NCI-H146 treated with DMSO at 0.1 percent for 48 hours (cell line): ENCODE results near the gene CACNA2D2.
A peak's percentile ranks its signal among the peaks of the same experiment; 100 is the strongest.

ENCODE experiments used
- DNase-seq: peaks from one replicate; lab custom pipeline; 2025; ENCODE audit not compliant: unreplicated experiment; lab: John Stamatoyannopoulos, UW

The CACNA2D2 gene

DNA sequence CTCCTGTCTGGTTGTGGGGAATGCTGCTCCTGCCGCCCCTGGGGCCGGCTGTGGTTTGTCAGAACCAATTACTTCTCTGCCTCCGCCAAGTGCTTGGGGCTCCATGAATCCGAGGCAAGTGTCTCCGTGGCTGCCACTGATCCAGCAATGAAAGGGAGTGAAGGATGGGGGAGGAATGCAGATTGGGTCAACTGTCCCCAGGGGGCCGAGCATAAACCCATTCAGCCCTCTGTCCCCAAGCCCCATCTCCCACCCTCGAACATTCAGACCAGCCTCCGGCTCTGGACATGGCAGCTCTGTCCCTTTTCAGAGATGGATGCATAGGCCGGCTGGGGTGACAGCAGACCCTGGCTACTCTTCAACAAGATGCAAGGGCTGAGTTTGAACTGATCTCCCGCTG, 35.5 kb downstream of the CACNA2D2 start:
- no peak for DNase-seq

DNA sequence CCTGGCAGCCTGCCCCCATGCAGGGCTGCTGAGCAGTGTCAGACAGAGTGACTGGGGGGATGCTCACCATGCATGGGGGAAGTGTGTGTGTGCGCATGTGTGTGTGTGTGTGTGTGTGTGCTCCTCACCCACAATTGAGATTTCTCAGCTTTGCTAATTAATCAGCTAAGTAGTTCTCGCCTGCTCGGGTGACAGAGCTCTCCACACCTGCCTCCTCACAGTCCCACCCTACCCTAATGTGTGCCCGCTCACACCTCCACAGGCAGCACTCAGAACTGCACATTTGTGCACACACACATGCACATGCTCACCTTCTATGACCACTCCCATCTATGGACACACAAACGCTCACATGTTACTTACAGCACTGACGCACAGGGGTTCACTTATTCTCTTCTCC, 37.3 kb downstream of the CACNA2D2 start:
- no peak for DNase-seq

DNA sequence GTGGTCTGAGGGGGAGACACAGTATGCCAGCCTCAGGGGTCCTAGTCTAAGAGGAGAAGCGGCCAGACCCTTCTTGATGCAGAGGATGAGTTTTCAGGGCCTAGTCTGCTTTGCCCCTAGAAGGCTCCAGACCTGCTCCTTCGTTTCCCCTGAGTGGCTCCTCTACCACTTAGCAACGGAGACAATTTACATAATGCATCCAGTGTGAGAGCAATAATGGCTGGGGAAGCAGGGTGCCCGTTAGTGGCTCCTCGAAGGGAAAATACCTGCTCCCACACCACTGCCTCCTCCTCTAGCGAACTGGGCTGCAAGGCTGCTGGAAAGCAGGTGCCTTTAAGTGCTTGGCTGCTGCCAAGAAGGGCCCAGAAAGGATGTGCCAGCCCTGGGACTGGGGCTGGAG, 38.9 kb downstream of the CACNA2D2 start:
- DNase-seq, result no peak

DNA sequence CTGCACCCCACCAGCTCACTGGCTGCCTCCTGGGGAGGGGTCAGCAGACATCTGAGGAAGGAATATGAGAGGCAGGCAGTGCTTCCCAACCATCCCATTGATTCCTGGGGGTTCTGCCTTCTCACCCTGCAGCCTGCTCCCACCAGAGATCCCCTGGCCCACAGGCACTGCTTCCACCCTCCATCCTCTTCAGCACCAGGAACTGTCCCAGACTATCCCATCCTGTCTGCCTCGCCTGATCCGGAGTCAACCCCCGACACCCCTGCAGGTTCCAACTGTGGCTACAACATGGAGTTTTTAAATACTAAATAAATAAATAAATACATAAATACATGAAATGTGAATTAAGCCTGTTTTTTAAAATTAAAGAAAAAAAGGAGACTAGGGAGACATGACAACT, 43.6 kb downstream of the CACNA2D2 start:
- no peak for DNase-seq

DNA sequence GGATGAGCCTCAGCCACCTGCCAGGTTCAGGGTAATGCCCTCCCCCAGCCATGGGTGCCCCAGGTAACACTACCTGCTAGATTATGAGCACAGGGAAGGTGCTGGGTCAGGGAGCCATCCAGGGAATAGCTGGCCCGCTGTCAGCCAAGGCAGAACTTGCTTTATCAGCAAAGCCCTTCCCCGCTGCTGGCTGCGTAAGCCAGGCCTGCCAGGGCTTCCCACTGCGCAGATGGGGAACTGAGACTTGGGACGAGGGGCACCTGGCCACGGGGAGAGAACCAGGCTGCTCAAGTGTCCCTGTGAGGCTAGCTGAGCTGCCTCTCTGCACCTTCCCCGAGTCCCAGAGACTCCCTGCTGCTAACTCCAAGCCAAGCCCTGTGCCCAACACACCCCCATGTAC, 45.4 kb downstream of the CACNA2D2 start:
- DNase-seq, result no peak

DNA sequence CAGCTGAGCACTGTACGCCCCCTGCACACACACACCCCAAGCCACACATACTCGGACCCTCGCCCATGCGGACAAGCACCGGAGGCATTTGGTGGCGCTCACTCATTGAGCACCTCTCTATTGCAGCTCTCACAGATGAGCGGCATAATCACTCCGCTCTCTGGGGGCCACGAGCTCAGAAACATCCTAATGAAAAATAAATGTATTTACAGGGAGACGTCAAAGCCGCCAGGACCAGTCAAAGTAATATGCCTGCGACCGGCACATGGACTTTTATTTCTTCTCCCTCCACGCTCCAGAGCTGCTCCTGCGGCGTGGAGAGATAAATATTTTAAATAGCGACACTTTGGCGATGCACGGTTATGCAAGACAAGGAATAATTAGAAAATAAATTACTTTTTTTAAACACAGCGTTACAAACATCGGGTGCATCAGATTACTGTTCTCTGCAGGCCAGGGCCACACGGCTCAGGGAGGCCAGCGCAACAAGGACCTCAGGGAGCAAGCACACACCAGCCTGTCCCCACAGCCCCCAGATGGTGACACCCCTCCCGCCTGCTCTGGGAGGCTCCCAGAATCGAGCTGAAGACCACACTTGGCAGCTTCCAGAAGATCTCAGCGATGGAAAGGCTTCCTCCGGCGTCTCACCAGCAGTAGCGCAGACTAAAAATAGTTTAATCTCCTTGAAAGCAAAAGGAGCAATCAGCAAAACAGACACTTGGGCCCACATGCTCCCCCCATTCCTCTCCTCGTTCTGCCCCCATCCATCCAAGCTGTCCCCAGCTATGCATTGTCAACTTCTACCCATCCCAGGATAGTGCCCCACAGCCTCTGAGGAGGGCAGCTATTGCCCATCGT, 48.0 kb downstream of the CACNA2D2 start:
- no peak for DNase-seq

DNA sequence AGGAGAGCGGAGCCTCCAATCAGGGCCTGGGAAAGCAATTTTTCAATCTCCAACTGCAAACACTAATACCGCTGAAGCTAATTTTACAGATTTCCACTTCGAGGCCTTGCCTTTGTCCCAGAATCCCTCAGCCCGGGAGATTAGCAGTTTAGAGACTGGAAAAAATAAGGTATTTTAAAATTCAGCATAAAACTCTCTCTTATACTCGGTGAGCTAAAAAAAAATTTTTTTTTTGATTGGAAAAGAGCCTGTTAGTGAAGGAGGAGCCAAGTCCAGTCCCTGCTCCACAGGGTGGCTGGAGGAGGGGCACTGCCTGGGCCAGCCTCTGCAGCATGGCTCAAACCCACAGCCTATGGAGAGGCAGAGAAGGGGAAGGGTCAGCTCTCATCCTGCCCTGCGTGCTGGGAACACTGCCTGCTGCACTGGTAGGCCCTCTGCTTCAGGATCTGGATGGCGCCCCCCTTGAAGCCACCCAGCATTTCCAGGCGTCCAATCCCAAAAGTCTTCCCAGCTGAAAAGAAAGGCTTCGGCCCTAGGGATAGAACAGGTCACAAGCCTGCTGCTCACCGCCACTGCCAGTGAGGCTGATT, 48.9 kb downstream of the CACNA2D2 start:
- no peak for DNase-seq

DNA sequence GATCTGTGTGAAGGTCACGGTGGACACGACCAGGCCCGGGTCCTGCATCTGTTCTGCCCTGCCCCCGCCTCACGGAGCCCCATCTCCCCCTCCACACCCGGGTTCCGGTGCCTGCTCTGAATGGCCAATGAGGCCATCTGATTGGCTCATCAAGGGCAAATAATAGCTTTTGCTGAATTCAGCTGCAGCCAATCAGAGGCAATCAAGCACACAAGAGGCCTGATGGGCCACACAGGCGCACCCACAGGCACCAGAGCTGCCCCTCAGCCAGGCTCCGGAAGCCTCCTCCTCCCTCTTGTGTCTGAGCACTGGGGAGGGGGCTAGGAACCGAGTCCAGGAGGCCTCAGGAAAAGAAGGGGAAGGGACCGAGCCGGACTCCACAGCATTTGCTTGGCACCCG, 49.5 kb downstream of the CACNA2D2 start:
- DNase-seq, result no peak

DNA sequence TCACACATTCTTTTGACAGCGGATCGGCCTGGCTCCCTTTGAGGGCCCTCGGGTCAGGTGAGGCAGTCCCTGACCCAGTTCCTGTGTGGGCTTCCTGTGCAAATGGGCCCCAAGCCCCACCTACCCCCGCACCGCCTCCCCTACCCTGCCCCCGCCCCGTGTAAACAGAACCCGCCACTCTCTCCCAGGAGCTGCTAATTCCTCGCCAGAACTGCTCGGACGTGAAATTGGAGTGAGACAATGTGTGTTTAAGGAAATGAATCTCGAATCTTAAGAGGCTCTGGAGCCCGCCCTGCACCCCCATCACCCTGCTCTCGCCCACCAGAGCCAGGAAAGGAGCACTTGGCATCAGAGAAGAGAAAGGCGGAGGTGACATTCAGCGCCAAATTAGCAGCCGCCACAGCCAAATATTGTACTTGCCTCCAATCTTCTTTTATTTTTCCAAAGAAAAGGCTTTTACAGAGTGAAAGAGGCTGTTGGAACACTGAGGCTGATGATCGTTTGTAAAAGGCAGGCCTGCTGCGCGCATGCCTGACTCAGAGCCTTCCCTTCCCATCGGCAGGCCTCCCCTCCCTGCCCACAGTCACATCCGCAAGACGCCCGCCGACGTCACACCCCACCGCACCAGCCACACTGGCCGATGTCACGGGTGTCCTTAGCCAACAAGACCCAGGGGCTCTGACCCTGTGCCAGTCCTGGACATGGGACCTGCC, 53.1 kb downstream of the CACNA2D2 start:
- DNase-seq, result no peak

DNA sequence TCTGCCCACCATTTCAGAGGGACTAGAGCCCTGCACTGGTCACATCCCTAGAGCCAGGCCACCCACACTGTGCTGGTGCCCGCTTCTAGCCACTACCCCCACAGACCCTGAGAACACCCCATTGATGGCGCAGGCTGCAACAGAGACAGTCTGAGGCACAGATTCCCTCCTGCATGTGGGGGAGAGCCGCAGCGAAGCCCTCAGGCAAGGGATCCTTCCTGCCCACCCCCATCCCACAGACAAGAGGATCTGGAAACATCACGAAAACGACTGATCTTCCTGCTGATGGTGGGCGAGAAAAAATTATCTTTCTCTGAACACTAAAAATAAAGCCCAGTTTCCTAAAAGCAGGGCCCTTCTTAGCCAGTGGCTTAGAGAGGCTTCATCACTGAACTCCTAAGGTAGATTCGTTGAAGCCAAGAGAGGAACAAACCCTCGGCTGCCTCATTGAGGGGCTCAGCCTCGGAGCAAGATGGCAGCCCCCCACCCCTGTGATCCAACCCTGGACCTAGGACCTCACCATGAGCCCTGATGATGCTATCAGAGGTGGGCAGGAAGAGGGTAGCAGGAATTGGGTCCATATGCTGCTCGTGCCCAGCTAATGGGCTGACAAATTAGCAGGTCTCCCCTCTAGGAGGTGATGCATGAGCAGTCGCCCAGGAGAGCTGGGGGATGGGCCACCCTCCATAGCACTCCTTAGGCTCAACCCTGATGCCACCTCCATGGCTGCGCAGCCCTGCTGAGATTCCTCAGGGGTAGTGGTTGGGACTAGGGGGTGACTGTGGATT, 54.5 kb downstream of the CACNA2D2 start:
- DNase-seq, result no peak

DNA sequence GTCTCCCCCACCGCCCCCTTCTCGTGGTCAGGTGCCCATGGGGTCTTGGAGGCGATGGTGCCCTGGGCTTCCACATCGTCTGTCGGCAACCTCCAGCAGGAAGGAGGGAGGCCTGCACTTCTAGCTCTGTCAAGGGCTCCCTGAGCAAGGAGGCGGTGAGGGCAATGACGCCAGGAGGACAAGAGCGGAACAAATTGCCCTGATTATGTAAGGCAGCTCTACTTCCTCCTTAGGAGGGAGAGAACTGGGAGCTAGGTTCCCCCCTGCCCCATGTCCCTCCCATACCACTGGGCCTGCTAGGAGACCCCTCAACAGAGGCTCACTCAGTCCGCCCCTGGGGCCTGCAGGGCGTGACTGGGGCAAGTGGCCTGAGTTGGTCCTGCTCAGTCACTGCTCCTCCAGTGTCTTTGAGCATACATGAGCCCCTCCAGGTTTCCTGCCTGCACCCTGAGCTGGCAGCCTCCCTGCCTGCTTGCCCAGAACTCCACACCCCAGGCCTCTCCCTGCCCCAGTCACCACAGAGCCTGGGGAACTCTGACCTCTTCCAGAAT, 56.1 kb downstream of the CACNA2D2 start:
- no peak for DNase-seq

DNA sequence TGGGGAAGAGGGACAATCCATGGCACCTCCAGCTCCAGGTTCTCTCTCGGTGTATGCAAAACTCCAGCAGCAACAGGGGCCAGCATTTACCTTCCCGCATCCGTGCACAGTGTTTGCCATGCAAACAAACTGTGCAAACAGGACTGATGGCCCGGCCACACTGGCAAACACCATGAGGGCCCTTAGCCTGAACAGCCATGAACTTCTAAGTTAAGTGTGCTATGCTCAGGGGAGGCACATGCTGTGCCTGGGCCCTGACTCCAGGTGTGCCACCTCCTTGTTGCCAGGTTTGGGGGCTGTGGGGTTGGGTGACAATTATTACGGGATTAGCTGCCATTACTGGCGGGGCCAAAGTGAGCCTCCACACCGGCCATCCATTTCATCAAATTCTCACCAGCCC, 57.5 kb downstream of the CACNA2D2 start:
- peak; percentile 64 for DNase-seq

DNA sequence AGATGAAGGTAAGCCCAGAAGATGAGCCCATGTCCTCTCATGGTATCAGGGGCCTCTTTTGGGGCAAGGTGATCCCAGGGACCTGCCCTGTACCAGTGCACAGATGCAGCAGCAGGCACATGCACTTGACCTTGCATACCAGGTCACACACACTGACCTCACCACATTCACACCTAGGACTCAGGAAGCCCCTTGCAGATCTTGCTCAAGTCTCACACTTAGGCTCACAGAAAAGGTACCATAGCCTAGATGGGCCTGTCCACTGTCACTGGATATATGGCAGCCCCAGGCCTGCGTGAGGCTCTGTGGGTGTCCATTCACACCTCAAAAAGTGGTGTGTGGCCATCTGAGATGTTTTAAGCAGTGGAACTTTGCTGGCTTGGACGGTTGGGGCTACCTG, 58.7 kb downstream of the CACNA2D2 start:
- DNase-seq, result no peak

DNA sequence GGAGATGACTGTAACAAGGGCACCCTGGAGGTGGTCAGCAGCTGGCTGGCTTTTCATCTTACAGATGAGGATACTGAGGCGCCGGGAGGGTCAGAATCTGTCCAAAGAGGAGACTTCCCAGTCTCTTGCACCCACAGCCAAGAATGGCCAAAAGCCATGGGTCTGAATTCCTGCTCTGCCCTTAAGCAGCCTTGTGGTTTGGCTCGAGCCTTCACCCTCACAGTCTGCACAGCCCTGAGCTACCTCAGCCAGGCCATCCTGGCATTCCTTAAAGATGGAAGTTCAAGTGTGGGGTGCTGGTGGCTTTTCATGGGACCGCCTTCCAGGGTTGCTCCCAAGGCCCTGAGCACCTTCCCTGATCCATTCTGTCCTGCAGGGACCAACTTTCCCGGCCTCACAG, 59.2 kb downstream of the CACNA2D2 start:
- DNase-seq, result no peak

DNA sequence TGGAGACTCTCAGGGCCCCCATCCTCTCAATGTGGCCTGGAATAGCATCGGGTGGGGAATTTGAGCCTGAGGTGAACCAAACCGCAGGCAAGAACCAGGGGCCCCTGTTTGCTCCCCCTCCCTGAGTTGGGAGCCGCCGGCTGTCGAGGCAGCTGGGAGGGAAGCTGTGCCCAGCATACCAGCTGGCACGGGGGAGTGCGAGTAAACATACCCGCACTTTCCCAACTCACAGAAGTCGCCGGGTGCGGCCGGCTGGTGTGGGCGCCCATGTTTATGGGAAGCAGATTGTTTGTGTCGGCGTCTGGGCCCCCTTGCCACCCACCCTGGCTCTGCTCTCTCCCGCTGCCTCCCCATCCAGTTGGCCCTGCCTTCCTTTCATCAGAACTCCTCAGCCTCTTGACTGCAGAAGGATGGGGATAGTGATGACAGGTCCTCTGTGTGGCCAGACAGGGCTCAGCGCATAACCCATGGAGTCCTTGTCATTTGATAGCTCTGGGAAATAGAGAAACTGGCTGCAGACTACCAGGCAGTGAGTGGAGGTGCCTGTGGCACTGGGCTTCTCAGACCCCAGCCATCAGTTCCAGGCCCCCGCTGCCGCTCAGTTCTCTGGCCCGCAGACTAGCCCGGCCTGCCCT, 60.4 kb downstream of the CACNA2D2 start:
- no peak for DNase-seq

DNA sequence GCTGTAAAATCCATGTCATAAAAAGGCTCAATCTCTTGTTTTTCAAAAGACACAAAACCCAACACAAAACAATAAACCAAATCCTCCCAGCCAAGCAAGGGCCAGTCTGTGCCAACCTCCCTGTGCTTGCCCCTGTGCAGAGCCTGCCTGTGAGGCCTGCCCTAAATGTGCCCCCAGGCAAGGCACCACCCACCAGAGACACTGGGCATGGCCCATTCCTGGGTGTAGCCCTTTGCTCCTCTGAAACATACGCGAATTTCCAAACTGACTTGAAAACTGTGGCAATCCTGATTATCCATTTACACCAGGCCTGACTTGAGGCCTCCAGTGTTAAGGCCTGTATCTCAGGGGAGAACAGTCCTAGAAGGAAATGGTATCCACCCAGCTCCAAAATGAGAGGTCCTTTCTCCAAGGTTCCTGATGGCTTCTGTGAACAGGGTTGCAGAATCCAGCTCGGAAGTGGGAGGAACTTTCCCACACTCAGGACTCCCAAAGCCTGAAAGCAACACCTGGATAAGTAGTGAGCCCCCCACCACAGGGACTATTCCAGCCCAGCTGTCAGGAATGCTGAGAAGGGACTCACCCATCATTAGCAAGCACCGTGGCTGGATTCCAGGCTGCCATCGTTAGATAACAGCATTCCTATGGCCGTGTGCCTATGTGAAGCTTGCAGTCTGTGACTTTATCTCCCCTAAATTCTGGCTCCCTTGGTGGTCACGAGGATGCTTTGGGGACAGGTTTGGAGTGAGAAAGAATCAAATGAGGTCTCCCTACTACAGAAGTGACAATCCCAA, 61.8 kb downstream of the CACNA2D2 start:
- DNase-seq, result no peak

DNA sequence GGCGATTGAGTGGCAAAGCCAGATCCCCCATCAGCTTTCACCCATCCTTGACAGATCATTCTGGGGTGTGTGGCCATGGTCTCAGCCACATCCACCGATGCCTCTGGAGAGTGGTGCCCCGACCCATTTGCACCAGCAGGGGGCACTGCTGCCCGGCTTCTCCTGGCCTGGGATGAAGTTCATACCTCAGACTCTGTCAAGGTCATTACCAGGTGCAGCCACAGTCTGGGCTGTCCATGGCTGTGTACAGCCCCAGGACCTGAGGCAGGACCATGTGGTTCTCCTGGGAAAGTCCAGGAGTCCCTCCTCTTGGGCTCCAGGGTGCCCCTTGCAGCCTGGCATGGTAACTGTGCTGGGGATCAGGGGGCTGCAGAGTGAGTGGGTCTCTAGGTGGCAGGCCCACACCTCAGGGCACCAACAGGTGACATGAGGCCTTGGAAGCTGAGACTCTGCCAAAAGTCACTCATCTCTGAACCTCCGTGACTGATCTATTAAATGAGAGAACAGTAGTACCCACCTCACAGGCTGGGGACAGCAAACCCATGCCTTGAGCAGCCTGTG, 67.2 kb downstream of the CACNA2D2 start:
- no peak for DNase-seq

DNA sequence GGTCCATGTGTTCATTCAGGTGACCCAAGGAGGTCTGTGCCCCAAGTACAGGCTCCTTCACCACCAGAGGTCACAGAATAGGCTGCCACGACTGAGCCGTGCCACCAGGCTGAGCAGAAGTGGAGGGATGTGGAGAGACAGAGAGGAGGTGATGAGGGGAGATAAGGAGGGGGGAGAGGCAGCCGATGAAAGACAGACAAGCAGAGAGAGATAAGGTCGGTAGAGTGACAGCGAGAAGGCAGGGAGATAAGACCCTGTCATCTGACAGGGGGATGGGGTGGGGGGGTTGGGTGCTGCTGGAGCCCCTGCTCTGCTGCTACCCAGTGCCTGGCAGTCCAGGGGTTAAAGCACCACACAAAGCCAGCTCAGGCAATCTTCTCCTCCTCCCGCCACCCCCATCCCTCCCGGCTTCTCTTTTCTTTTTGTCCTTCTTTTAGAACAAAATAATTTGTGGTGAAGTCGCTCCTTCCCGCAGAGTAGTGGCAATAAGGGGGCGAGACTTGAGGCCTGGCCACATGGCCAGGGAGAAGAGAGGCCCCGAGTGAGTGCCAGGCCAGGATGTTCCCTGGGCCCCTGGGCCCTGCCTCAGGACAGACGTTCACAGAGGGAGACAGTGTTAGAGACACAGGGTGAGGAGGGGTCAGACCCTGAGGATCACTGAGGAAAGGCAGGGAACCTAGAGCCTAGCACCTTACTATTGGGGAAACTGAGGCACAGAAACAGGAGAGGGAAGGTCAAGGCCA, 67.9 kb downstream of the CACNA2D2 start:
- no peak for DNase-seq

DNA sequence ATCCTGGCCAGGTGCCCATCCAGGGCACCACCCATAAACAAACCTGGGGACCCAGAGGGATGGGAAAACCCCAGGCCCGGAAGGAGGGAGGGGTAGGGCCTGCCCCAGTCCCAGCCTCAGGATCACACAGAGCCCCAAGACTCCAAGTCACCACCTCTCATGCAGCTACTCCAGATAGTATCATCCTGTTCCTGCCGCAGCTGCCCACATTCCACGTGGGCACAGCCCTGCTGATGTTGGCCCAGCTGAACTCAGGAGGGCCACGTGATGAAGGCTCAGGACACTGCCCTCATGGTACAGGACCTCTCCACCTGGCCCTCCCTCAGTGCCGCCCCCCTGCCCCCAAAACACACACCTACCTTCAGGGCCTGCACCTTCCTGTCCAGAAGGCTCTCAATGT, 69.5 kb downstream of the CACNA2D2 start:
- DNase-seq, result no peak
